ENCODE measurements around the gene LSM2. TPM values are rescaled to one million over a fixed set of nuclear protein-coding genes. Genes with fewer than 3 reads are reported as not detected.

LSM2 gene
- total and polyA plus RNA-seq, 9 of the 15 experiments (the other 6 are each of a cell fraction or from before 2014, with no cell fraction given): 154 to 407 (median 223) TPM

GRCh38 chr6:31831350-31832215, 24.8 kb upstream of the LSM2 start:
- Histone ChIP-seq H3K9me3 (replicated peaks; ENCODE audit: control insufficient read depth, insufficient read depth, low read depth, low read length) (no peaks in the 10 kb centered on the region; the same call in 1 of the 2 replicates), H3K4me1 (replicated peaks in 1 of 2; ENCODE audit: control insufficient read depth in 2 of 2, insufficient read depth in 2 of 2, low read length in 2 of 2) (peaks cover 25 to 44% of the 10 kb centered on the region in 2 experiments), H3K27me3 (ENCODE audit: control insufficient read depth in 2 of 2, insufficient read depth in 2 of 2, low read length in 2 of 2) (no peaks in the 10 kb centered on the region), H3K79me2 (ENCODE audit: control insufficient read depth, insufficient read depth, low read length) (peaks cover 69% of the 10 kb centered on the region), H3K9ac (ENCODE audit: insufficient read depth in 1 of 2, low read depth in 2 of 2, low read length in 2 of 2) (peak overlapping the region; percentile 70 to 85), H3K9me1 (ENCODE audit: control insufficient read depth, insufficient read depth, low read length) (no peaks in the 10 kb centered on the region), H4K20me1 (replicated peaks; ENCODE audit: control insufficient read depth, insufficient read depth, low read length) (peaks cover 7% of the 10 kb centered on the region; the same call in 1 of the 2 replicates), H3K4me3 (peak overlapping the region; percentile 52), H3K4me2 (ENCODE audit: insufficient read depth, low read length) (peak overlapping the region; percentile 77), H2AFZ (ENCODE audit: low read depth, low read length) (no peak overlapping the region), H3K27ac (ENCODE audit: extremely low read depth, low read depth, low read length) (peak overlapping the region; percentile 66), H3K36me3 (ENCODE audit: control insufficient read depth, insufficient read depth, low read length) (peaks cover 35% of the 10 kb centered on the region)
- 10% methylated on average over 15 of the region's 15 CpGs for WGBS (ENCODE audit: insufficient coverage, low coverage, missing lambda C conversion rate)
- no TSS peak for BruUV-seq (replicated peaks)
- in situ Hi-C loops (cut with MboI): no loop called here
- DNase-seq (ENCODE audit: extremely low read depth in 1 of 4, low spot score in 3 of 4) (peak in 1 of 4 experiments; percentile 65), FAIRE-seq (no peak), ATAC-seq (no peak)
- POLR2A ChIA-PET: interaction anchor here (0.6 to 13.1 kb wide), 38 partner anchors 10 to 500 kb away, joined by 3 to 229 read pairs (median 4); partner anchors contain the start of genes BAG6, C6orf47, CLIC1 and DDAH2
- CTCF ChIA-PET (ENCODE audit: low intra/inter-chr PET ratio): interaction anchor here (1.9 to 2.8 kb wide), 2 partner anchors 36 to 59 kb away, joined by 10 to 24 read pairs; partner anchors contain the start of gene VARS1
- intact Hi-C loops (cut with micrococcal nuclease): loop anchor here (2.0 kb wide), 1 partner anchor 141 kb away; no protein-coding TSS in a partner anchor
- TF ChIP-seq ELF2 (CRISPR knock-in tag; IDR thresholded peaks at IDR 0.05) (peak; percentile 73), EGR1 (conservative IDR thresholded peaks at IDR 0.05) (no peak), MBD1 (CRISPR knock-in tag; IDR thresholded peaks at IDR 0.05) (no peak), E2F1 (CRISPR knock-in tag; IDR thresholded peaks at IDR 0.05) (no peak), NFE2 (IDR thresholded peaks at IDR 0.05; ENCODE audit: low read depth) (peak; percentile 82), NFATC3 (IDR thresholded peaks at IDR 0.05) (no peak; the same call in 1 of the 2 replicates), FOSL1 (tag; conservative IDR thresholded peaks at IDR 0.05) (no peak), MAZ (CRISPR knock-in tag; conservative IDR thresholded peaks at IDR 0.05 in 1 of 2, IDR thresholded peaks at IDR 0.05 in 1 of 2) (peak; percentile 21 to 70; a peak in 2 of 4 replicates), ZNF140 (CRISPR knock-in tag; IDR thresholded peaks at IDR 0.05) (peak; percentile 82), CEBPB (tag; IDR thresholded peaks at IDR 0.05) (peak; percentile 99), NR0B1 (IDR thresholded peaks at IDR 0.05; ENCODE audit: partially characterized antibody) (no peak)
- TF ChIP-seq, protein P1, sequence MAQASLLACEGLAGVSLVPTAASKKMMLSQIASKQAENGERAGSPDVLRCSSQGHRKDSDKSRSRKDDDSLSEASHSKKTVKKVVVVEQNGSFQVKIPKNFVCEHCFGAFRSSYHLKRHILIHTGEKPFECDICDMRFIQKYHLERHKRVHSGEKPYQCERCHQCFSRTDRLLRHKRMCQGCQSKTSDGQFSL (CRISPR knock-in tag; IDR thresholded peaks at IDR 0.05): no peak
- TF ChIP-seq, protein P1 (tag; IDR thresholded peaks at IDR 0.05): no peak; a peak in 1 of 4 replicates
